Neural progenitor cell (in vitro differentiated cells): ENCODE results near the gene ZNRF1.

ENCODE experiments used
- CTCF ChIP-seq: fragments of 200-600 bp; sonication (generic); IDR thresholded peaks from 2 replicates; pipeline ENCODE4 v1.5.1; 2017; ENCODE audit warnings: antibody characterized with exemption, mild to moderate bottlenecking
- EZH2phosphoT487 ChIP-seq: fragments of 200-600 bp; sonication (generic); IDR thresholded peaks from 2 replicates; pipeline ENCODE4 v1.6.1; 2017; ENCODE audit warnings: antibody characterized with exemption

- TF ChIP-seq CTCF (no peak), EZH2phosphoT487 (no peak)
Measured at GRCh38 chr16:75138636-75139035, 139.8 kb downstream of the ZNRF1 start.
